Right lung (tissue), 5 donors: ENCODE results near the gene RPUSD3. TPM values are rescaled to one million over a fixed set of nuclear protein-coding genes. Genes with fewer than 3 reads are reported as not detected.
"Not testable (repeated sequence)": the region's sequence is repeated elsewhere in the genome, so short reads cannot be mapped to it uniquely, and the experiment has no call there.

Source experiments
- DNase-seq, 2 donors: peaks; one replicate each; pipeline ENCODE4 v3.0.0-alpha.2; 2013
- polyA plus RNA-seq, 5 donors: library from polyadenylated mRNA; unstranded; fragments of 120-200 nt; gene quantifications; one replicate each; pipeline versions ENCODE4 v1.2.1 to v1.2.3, GENCODE V29; 2013; ENCODE audit warnings: inconsistent platforms in 1 of 5, low replicate concordance in 1 of 5; ENCODE audit not compliant: insufficient read length in 5 of 5, insufficient read depth in 1 of 5

RPUSD3 gene
- polyA plus RNA-seq, 5 donors, result 31.0 to 41.7 (median 36.8) TPM

- no peak for DNase-seq
Observed at GRCh38 chr3:9869955-9870354, 26.1 kb upstream of the RPUSD3 start.

- DNase-seq, result no peak
Observed at GRCh38 chr3:9867106-9867505, 23.3 kb upstream of the RPUSD3 start.

GRCh38 chr3:9866639-9867038 is 22.8 kb upstream of the RPUSD3 start:
- DNase-seq, result no peak

GRCh38 chr3:9865125-9865637 is 21.4 kb upstream of the RPUSD3 start:
- DNase-seq, result not testable (repeated sequence)

- DNase-seq, result peak; percentile 85 to 89
Observed at GRCh38 chr3:9864200-9864927, 20.6 kb upstream of the RPUSD3 start.

GRCh38 chr3:9863058-9863772 is 19.4 kb upstream of the RPUSD3 start:
- no peak for DNase-seq

- DNase-seq, result peak; percentile 40 to 43
Observed at GRCh38 chr3:9862391-9863057, 18.7 kb upstream of the RPUSD3 start.

- no peak for DNase-seq
Observed at GRCh38 chr3:9861626-9862130, 17.9 kb upstream of the RPUSD3 start.

GRCh38 chr3:9861201-9861600 is 17.4 kb upstream of the RPUSD3 start:
- no peak for DNase-seq

GRCh38 chr3:9859530-9860025 is 15.8 kb upstream of the RPUSD3 start:
- DNase-seq, result no peak

- no peak for DNase-seq
Observed at GRCh38 chr3:9855594-9855993, 11.8 kb upstream of the RPUSD3 start.

GRCh38 chr3:9854291-9854940 is 10.6 kb upstream of the RPUSD3 start:
- not testable (repeated sequence) for DNase-seq

- DNase-seq, result no peak
Observed at GRCh38 chr3:9852528-9852927, 8.7 kb upstream of the RPUSD3 start.

GRCh38 chr3:9851926-9852325 is 8.1 kb upstream of the RPUSD3 start:
- DNase-seq, result not testable (repeated sequence)

- DNase-seq, result not testable (repeated sequence)
Observed at GRCh38 chr3:9851383-9851782, 7.6 kb upstream of the RPUSD3 start.

GRCh38 chr3:9848860-9849259 is 5.1 kb upstream of the RPUSD3 start:
- not testable (repeated sequence) for DNase-seq

GRCh38 chr3:9847870-9848269 is 4.1 kb upstream of the RPUSD3 start:
- DNase-seq, result not testable (repeated sequence)

- no peak for DNase-seq
Observed at GRCh38 chr3:9846931-9847488, 3.2 kb upstream of the RPUSD3 start.

- no peak for DNase-seq
Observed at GRCh38 chr3:9846231-9846630, 2.4 kb upstream of the RPUSD3 start.

GRCh38 chr3:9841015-9841414 is 2.8 kb downstream of the RPUSD3 start:
- DNase-seq, result no peak

GRCh38 chr3:9838856-9839255 is 5.0 kb downstream of the RPUSD3 start:
- DNase-seq, result no peak
